Activated CD8-positive, alpha-beta memory T cell treated with anti-CD3 and anti-CD28 coated beads for 48 hours (primary cell): ENCODE data around the gene SYNJ2.

Experiments used
- DNase-seq, 3 experiments: peaks; one replicate each; pipeline ENCODE4 v3.0.0-alpha.2; 2020; ENCODE audit warnings: low read depth in 2 of 3, low spot score in 2 of 3

Gene SYNJ2

DNA sequence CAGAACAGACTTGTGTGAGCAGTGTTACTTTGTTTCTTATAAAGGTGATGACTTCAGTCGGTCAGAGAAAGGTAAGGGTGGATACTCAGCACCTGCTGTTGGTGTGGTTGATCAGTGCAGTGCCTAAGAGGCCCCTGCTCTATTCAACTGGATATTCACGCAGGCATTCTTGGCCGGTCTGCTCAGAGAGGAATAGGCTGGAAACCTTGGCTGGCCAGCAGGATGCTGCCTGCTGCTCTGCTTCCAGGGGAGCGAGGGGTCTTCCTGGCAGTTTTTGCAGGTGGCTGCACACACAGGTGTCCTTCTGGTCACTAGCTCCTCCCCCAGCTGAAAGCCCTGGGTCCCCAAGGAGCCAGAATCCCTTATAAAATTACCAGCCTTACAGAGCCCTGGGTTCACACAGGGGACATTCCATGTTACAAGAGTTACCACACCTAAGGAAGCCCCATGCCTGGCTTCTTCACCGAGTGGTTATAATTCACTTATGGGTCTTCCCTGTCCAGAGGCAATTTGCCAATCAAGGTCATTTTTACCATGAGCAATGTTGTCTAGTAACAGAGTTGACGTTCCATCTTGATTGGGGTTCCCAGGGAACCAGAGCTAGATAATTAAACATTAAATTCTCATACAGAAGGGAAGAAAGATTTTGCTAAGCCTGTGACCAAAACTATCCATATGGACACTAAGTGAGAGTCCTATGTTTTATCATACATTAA, 16.4 kb downstream of the SYNJ2 start:
- DNase-seq: no peak

- DNase-seq: no peak
Measured at GRCh38 chr6:157998707-157999167, 17.1 kb downstream of the SYNJ2 start.

- no peak for DNase-seq
Measured at GRCh38 chr6:157999168-158000051, 17.7 kb downstream of the SYNJ2 start.

DNA sequence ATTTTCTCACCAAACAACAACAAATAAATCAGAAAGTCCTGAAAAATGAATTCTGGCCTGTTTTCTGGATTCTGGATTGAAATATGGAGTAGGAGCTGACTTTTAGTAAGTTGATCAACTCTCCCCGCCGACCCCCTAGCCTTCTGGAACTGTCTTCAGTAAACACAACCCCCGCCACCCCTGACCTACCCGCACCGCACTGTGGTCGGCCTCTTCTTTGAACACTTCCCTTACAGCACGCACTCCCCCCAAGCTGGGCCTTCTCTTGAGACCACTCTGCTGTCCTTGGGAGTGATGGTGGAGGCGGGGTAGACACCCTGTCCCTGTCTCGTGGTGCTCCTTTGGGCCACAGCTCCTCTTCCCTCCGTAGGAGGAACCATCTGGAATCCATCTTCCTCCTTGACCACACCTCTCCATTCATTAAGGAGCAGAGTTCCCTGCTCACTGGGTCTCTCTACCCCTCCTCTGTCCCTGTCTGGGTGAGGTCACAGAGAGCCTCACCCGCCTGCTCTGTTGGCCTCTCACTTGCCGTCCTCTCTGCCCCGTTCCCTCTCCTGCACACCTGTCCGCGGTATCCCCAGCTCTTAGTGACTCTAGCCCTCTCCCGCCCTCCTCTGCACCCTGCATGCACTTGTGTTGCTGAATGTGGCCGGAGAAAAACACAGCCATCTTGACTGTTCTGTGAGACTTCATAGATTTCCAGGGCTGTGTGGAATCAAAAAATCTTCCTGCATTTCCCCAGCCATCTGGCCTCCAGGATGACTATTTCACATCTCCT, 19.1 kb downstream of the SYNJ2 start:
- no peak for DNase-seq

GRCh38 chr6:158002249-158002950, 20.7 kb downstream of the SYNJ2 start:
- DNase-seq: no peak

- DNase-seq: no peak
Measured at GRCh38 chr6:158002951-158003853, 21.5 kb downstream of the SYNJ2 start.

DNA sequence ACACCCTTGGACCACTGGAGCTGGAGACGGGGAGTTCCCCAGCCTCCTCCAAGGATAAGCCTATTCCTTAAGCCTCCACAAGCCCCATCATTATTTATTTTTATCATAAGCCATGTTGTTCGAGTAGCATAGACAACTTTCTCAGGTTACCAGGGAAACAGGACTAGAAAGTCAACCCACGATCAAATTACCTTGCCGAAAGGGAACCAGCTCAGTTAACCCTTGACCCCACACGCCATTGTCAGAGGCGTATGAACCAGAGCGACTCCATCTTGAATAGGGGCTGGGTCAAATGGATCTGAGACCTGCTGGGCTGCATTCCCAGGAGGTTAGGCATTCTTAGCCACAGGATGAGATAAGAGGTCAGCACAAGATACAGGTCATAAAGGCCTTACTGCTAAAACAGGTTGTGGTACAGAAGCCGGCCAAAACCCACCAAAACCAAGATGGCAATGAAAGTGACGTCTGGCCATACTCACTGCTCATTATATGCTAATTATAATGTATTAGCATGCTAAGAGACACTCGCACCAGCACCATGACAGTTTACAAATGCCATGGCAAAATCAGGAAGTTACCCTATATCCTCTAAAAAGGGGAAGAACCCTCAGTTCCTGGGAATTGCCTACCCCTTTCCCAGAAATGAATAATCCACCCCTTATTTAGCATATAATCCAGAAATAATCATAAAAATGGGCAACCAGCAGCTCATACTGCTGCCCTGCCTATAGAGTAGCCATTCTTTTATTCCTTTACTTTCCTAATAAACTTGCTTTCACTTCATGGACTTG, 22.4 kb downstream of the SYNJ2 start:
- DNase-seq: no peak

GRCh38 chr6:158004701-158005095, 23.0 kb downstream of the SYNJ2 start:
- DNase-seq: no peak

DNA sequence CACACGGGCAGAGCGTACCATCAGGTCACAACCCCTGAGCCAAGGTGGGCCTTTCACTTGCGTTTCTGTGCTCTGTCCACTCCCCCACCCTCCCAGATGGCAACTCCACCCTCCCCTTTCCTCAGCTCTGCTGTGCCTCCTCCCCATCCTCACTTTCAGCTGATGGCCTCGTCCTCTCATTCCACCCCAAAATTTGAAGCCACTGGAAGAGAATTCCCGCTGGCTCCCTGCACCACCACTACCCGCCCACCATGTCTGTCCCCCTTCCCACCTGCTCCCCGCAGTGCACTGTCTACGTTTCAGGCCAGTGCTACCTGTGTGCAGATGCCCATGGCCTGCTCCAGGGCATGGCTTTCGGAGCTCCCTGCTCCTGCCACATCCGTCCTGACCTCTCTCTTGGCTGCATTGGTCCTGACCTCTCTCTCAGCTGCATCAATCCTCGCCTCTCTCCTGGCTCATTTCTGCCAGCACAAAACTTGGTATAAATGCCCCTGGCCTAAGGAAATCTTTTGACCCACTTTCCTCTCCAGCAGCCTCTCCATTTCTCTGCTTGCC, 24.0 kb downstream of the SYNJ2 start:
- DNase-seq: no peak

GRCh38 chr6:158006331-158006730, 24.7 kb downstream of the SYNJ2 start:
- no peak for DNase-seq

DNA sequence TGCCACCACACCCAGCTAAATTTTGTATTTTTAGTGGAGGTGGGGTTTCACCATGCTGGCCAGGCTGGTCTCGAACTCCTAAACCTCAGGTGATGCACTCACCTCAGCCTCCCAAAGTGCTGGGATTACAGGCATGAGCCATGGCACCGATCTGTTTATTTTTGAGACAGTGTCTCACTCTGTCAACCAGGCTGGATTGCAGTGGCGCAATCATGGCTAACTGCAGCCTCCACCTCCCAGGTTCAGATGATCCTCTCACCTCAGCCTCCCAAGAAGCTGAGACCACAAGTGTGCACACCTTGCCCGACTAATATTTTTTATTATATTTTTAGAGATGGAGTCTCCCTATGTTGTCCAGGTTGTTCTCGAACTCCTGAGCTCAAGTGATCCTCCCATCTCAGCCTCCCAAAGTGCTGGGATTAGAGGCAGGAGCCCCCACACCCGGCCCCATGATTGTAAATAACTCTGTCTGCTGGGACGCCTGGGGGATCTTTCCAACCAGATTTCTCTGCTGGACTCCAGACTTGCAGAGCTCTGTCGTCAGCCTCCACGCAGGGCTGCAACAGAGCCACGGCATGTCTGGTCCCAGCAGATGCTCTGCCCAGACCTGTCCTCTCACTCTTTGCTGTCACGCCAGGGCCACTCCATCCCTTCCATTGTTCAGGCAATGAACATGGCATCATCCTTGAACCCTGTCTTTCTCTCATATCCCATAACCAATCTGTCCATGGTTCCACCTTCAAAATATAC, 25.3 kb downstream of the SYNJ2 start:
- DNase-seq: no peak

GRCh38 chr6:158008864-158009113, 27.1 kb downstream of the SYNJ2 start:
- DNase-seq: no peak

DNA sequence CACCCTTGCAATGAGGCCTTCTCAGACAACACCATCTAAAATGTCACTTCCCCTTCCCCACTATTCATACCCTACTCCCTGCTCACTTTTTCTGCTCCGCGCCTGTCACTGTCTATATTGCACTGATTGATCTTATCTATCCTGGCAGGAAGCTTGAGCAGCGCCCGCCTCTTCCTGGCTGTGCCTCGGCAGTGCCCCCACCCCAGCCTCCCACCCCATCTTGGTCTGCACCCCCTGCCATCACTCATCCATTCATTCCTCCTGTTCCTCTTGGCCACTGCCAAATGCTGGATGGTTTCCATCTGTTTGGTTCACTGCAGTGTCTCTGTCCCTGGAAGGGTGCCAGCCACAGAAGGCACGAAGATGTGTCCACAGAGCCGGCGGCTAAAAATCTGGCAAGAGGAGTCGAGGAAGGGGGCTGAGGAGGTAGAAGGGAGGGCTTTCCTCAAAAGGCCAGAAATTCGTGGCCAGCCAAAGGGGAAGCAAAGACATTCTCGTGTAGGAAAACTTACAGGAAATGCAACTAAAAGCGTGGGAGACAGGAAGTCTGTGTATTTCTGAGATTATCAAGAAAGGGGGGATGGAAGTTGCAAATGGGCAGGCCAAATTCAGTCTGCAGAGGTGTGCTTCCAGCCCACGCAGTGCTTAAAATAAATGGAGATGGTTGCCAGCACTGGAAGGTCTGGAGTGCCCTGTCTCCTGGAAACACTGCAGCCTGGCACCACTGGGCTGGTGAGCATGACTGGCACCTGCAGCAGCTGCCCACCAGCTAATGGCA, 27.6 kb downstream of the SYNJ2 start:
- DNase-seq: no peak

- no peak for DNase-seq
Measured at GRCh38 chr6:158009935-158010585, 28.4 kb downstream of the SYNJ2 start.

GRCh38 chr6:158010591-158011477, 29.2 kb downstream of the SYNJ2 start:
- no peak for DNase-seq

- no peak for DNase-seq
Measured at GRCh38 chr6:158011478-158011920, 29.8 kb downstream of the SYNJ2 start.
